HG03196 (cell line): Measurements from ENCODE around the gene MVP.
A peak's percentile ranks its signal among the peaks of the same experiment; 100 is the strongest.

ENCODE experiments used
- ATAC-seq: cut with Tn5 transposase; IDR thresholded peaks from one replicate; pipeline ENCODE4 v1.9.1; 2021; ENCODE audit not compliant: unreplicated experiment

MVP gene

GRCh38 chr16:29804020-29804419, 16.2 kb upstream of the MVP start:
- ATAC-seq, result no peak

- ATAC-seq, result peak; percentile 0
These were observed 15.6 kb upstream of the MVP start for GRCh38 chr16:29804455-29805231.

- ATAC-seq, result peak; percentile 51
These were observed 14.8 kb upstream of the MVP start for GRCh38 chr16:29805232-29806098.

- ATAC-seq, result peak; percentile 0
These were observed 14.1 kb upstream of the MVP start, which contains the start of gene MAZ for GRCh38 chr16:29806099-29806579. MAZ (plus strand) TSS chr16:29806529; CDS start chr16:29806702, 173 bp downstream.

GRCh38 chr16:29806641-29807425, 13.4 kb upstream of the MVP start:
- no peak for ATAC-seq

- ATAC-seq, result peak; percentile 15
These were observed 12.6 kb upstream of the MVP start for GRCh38 chr16:29807426-29808218.

- no peak for ATAC-seq
These were observed 11.9 kb upstream of the MVP start for GRCh38 chr16:29808219-29808900.

- ATAC-seq, result no peak
These were observed 11.1 kb upstream of the MVP start for GRCh38 chr16:29809031-29809747.

GRCh38 chr16:29809850-29810698, 10.2 kb upstream of the MVP start:
- no peak for ATAC-seq

- ATAC-seq, result no peak
These were observed 9.5 kb upstream of the MVP start for GRCh38 chr16:29810699-29811169.

GRCh38 chr16:29811170-29811895, 8.9 kb upstream of the MVP start:
- ATAC-seq, result no peak

GRCh38 chr16:29811896-29812665, 8.2 kb upstream of the MVP start, which contains the start of gene PRRT2:
PRRT2 (plus strand) TSS chr16:29812193; CDS start chr16:29813055, 862 bp downstream.
- no peak for ATAC-seq

GRCh38 chr16:29812754-29813643, 7.3 kb upstream of the MVP start:
- no peak for ATAC-seq

- no peak for ATAC-seq
These were observed 6.4 kb upstream of the MVP start for GRCh38 chr16:29813644-29814562.
